Measurements from ENCODE around the gene CUBN.

The CUBN gene

GRCh38 chr10:17053513-17053912 is 76.1 kb downstream of the CUBN start:
- DNase-seq, result no peak
- H3K4me1 Mint-ChIP-seq, result peaks cover 1% of the 10 kb centered on the region
- H3K27me3 Mint-ChIP-seq, result no peaks in the 10 kb centered on the region
- H3K27ac Mint-ChIP-seq, result no peak overlapping the region
- no peak overlapping the region for H3K4me3 Mint-ChIP-seq
- H3K9me3 Mint-ChIP-seq, result peaks cover 7 to 23% of the 10 kb centered on the region in 2 donors
- no peak for ATAC-seq

GRCh38 chr10:17053061-17053460 is 76.5 kb downstream of the CUBN start:
- no peak for ATAC-seq

GRCh38 chr10:17051851-17052250 is 77.8 kb downstream of the CUBN start:
- peaks cover 7 to 23% of the 10 kb centered on the region in 2 donors for H3K9me3 Mint-ChIP-seq
- no peaks in the 10 kb centered on the region for H3K4me1 Mint-ChIP-seq
- no peaks in the 10 kb centered on the region for H3K27me3 Mint-ChIP-seq
- H3K27ac Mint-ChIP-seq, result peak overlapping the region in 1 of 2 donors; percentile 36
- no peak for ATAC-seq
- no peak overlapping the region for H3K4me3 Mint-ChIP-seq
- DNase-seq, result no peak

More at GRCh38 chr10:17053061-17053460, 76.5 kb downstream of the CUBN start:
- Mint-ChIP-seq H3K27me3 (no peaks in the 10 kb centered on the region), H3K9me3 (peaks cover 7 to 23% of the 10 kb centered on the region in 2 donors), H3K4me3 (no peak overlapping the region), H3K27ac (no peak overlapping the region), H3K4me1 (no peaks in the 10 kb centered on the region)
- no peak for DNase-seq

GRCh38 chr10:17049195-17049594 is 80.4 kb downstream of the CUBN start:
- H3K27ac Mint-ChIP-seq, result no peak overlapping the region
- H3K27me3 Mint-ChIP-seq, result no peaks in the 10 kb centered on the region
- peaks cover 7 to 23% of the 10 kb centered on the region in 2 donors for H3K9me3 Mint-ChIP-seq
- no peaks in the 10 kb centered on the region for H3K4me1 Mint-ChIP-seq
- DNase-seq (no peak), ATAC-seq (no peak)
- no peak overlapping the region for H3K4me3 Mint-ChIP-seq

- no peak for ATAC-seq
- Mint-ChIP-seq H3K27ac (no peak overlapping the region), H3K27me3 (no peaks in the 10 kb centered on the region)
These were observed 81.7 kb downstream of the CUBN start for GRCh38 chr10:17047908-17048307.

GRCh38 chr10:17046989-17047388 is 82.6 kb downstream of the CUBN start:
- Mint-ChIP-seq H3K9me3 (peaks cover 6 to 21% of the 10 kb centered on the region in 2 donors), H3K4me1 (no peaks in the 10 kb centered on the region), H3K27me3 (no peaks in the 10 kb centered on the region), H3K27ac (no peak overlapping the region), H3K4me3 (no peak overlapping the region)
- ATAC-seq (no peak), DNase-seq (no peak)

More at GRCh38 chr10:17047908-17048307, 81.7 kb downstream of the CUBN start:
- no peaks in the 10 kb centered on the region for H3K4me1 Mint-ChIP-seq
- H3K9me3 Mint-ChIP-seq, result peaks cover 7 to 23% of the 10 kb centered on the region in 2 donors
- H3K4me3 Mint-ChIP-seq, result no peak overlapping the region
- no peak for DNase-seq

GRCh38 chr10:17043586-17043985 is 86.0 kb downstream of the CUBN start:
- ATAC-seq, result no peak

GRCh38 chr10:17041626-17042520 is 87.7 kb downstream of the CUBN start:
- peaks cover 7% of the 10 kb centered on the region for H3K4me1 Mint-ChIP-seq

More at GRCh38 chr10:17043586-17043985, 86.0 kb downstream of the CUBN start:
- H3K27me3 Mint-ChIP-seq, result no peaks in the 10 kb centered on the region
- peaks cover 7% of the 10 kb centered on the region for H3K4me1 Mint-ChIP-seq
- peaks cover 0 to 4% of the 10 kb centered on the region in 2 donors for H3K9me3 Mint-ChIP-seq
- DNase-seq, result no peak
- H3K27ac Mint-ChIP-seq, result no peak overlapping the region
- H3K4me3 Mint-ChIP-seq, result no peak overlapping the region

GRCh38 chr10:17038627-17039026 is 91.0 kb downstream of the CUBN start:
- Mint-ChIP-seq H3K9me3 (peaks cover 0 to 8% of the 10 kb centered on the region in 2 donors), H3K4me1 (peaks cover 25% of the 10 kb centered on the region), H3K4me3 (no peak overlapping the region), H3K27ac (no peak overlapping the region), H3K27me3 (no peaks in the 10 kb centered on the region)
- ATAC-seq (no peak), DNase-seq (no peak)

More at GRCh38 chr10:17041626-17042520, 87.7 kb downstream of the CUBN start:
- ATAC-seq (no peak), DNase-seq (no peak)
- Mint-ChIP-seq H3K27ac (no peak overlapping the region), H3K4me3 (no peak overlapping the region), H3K27me3 (no peaks in the 10 kb centered on the region), H3K9me3 (peaks cover 0 to 8% of the 10 kb centered on the region in 2 donors)

GRCh38 chr10:17037910-17038309 is 91.7 kb downstream of the CUBN start:
- Mint-ChIP-seq H3K4me3 (no peak overlapping the region), H3K9me3 (peaks cover 0 to 8% of the 10 kb centered on the region in 2 donors), H3K4me1 (peaks cover 32% of the 10 kb centered on the region), H3K27me3 (no peaks in the 10 kb centered on the region), H3K27ac (peak overlapping the region in 1 of 2 donors; percentile 13)
- DNase-seq (no peak), ATAC-seq (no peak)

- Mint-ChIP-seq H3K27ac (no peak overlapping the region), H3K4me1 (peaks cover 45% of the 10 kb centered on the region), H3K27me3 (no peaks in the 10 kb centered on the region), H3K9me3 (peaks cover 0 to 8% of the 10 kb centered on the region in 2 donors), H3K4me3 (no peak overlapping the region)
- DNase-seq (no peak), ATAC-seq (no peak)
These were observed 94.2 kb downstream of the CUBN start for GRCh38 chr10:17035446-17035845.

- Mint-ChIP-seq H3K9me3 (peaks cover 0 to 5% of the 10 kb centered on the region in 2 donors), H3K27me3 (no peaks in the 10 kb centered on the region), H3K4me1 (peaks cover 52% of the 10 kb centered on the region), H3K27ac (no peak overlapping the region), H3K4me3 (no peak overlapping the region)
- ATAC-seq (no peak), DNase-seq (no peak)
These were observed 95.9 kb downstream of the CUBN start for GRCh38 chr10:17033529-17034260.

- no peak overlapping the region for H3K4me3 Mint-ChIP-seq
These were observed 97.7 kb downstream of the CUBN start for GRCh38 chr10:17031637-17032635.

GRCh38 chr10:17029581-17030271 is 99.9 kb downstream of the CUBN start:
- DNase-seq, result peak; percentile 69 to 75

More at GRCh38 chr10:17031637-17032635, 97.7 kb downstream of the CUBN start:
- peak overlapping the region in 1 of 2 donors; percentile 7 for H3K27ac Mint-ChIP-seq
- H3K27me3 Mint-ChIP-seq, result no peaks in the 10 kb centered on the region
- peaks cover 68% of the 10 kb centered on the region for H3K4me1 Mint-ChIP-seq
- DNase-seq (no peak), ATAC-seq (no peak)
- no peaks in the 10 kb centered on the region for H3K9me3 Mint-ChIP-seq

More at GRCh38 chr10:17029581-17030271, 99.9 kb downstream of the CUBN start:
- Mint-ChIP-seq H3K27me3 (no peaks in the 10 kb centered on the region), H3K4me1 (peaks cover 81% of the 10 kb centered on the region), H3K4me3 (peak overlapping the region; percentile 69 to 80), H3K9me3 (no peaks in the 10 kb centered on the region), H3K27ac (peak overlapping the region; percentile 94 to 97)
- peak; percentile 42 for ATAC-seq

All from stimulated activated naive CD8-positive, alpha-beta T cell treated with anti-CD3 and anti-CD28 coated beads, Interleukin-15, amount 100 ng/mL, for 72 hours (primary cell).